ENCODE results near the gene MAPRE2.

DNA sequence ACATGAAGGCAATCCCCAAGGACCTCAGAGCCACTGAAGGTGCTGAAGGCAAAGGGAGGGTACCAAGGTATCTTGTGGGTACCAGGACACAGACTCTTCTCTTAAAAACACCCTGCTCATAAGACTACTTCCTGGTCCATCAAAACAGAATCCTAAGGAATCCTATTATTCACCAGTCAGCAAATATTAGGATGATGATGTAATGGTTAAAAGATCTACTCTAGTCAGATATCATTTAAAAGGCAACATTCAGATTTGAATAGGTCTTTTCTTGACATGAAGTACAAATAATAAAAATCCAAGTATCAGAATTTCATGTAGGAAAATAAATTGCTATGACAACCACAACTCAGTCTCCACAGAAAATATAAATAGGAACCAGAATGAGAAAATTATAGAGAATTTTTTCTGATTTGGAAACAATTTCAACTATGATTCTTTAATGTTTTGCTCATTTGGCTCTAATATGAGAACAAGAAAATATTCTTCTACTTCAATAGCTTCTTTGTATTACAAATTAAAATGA lies 121.9 kb downstream of the MAPRE2 start:
- TF ChIP-seq, protein P1, sequence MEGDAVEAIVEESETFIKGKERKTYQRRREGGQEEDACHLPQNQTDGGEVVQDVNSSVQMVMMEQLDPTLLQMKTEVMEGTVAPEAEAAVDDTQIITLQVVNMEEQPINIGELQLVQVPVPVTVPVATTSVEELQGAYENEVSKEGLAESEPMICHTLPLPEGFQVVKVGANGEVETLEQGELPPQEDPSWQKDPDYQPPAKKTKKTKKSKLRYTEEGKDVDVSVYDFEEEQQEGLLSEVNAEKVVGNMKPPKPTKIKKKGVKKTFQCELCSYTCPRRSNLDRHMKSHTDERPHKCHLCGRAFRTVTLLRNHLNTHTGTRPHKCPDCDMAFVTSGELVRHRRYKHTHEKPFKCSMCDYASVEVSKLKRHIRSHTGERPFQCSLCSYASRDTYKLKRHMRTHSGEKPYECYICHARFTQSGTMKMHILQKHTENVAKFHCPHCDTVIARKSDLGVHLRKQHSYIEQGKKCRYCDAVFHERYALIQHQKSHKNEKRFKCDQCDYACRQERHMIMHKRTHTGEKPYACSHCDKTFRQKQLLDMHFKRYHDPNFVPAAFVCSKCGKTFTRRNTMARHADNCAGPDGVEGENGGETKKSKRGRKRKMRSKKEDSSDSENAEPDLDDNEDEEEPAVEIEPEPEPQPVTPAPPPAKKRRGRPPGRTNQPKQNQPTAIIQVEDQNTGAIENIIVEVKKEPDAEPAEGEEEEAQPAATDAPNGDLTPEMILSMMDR (IDR thresholded peaks at IDR 0.05), result no peak
- no peak for TF ChIP-seq POLR2A (IDR thresholded peaks at IDR 0.05)

Measured in adrenal gland (tissue), 5 donors.